HG03558 (cell line): ENCODE data around the gene ZSWIM4.
"Not testable (repeated sequence)": the region's sequence is repeated elsewhere in the genome, so short reads cannot be mapped to it uniquely, and the experiment has no call there.

Experiments
- ATAC-seq: cut with Tn5 transposase; IDR thresholded peaks from one replicate; pipeline ENCODE4 v1.9.1; 2021; ENCODE audit warnings: moderate number of reproducible peaks; ENCODE audit not compliant: unreplicated experiment; ENCODE audit errors: extremely low read depth

The ZSWIM4 gene

GRCh38 chr19:13774217-13775191, 20.7 kb upstream of the ZSWIM4 start, which contains the start of gene C19orf53:
Gene C19orf53 (plus strand): TSS chr19:13774456. CDS start chr19:13774478, 22 bp downstream.
- ATAC-seq, result peak; percentile 91

GRCh38 chr19:13778398-13778797, 16.8 kb upstream of the ZSWIM4 start:
- no peak for ATAC-seq

GRCh38 chr19:13778847-13779246, 16.4 kb upstream of the ZSWIM4 start:
- no peak for ATAC-seq

DNA sequence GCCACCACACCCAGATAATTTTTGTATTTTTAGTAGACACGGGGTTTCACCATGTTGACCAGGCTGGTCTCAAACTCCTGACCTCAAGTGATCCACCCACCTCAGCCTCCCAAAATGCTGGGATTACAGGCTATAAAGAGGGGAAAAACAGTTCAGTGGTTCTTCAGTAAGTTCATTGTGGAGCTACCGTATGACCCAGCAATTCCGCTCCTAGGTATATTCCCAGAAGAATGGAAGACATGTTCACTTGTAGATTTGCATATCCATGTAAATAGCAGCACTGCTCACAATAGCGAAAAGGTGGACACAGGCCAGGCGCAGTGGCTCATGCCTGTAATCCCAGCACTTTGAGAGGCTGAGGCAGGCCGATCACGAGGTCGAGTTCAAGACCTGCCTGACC, 15.4 kb upstream of the ZSWIM4 start:
- ATAC-seq, result not testable (repeated sequence)

DNA sequence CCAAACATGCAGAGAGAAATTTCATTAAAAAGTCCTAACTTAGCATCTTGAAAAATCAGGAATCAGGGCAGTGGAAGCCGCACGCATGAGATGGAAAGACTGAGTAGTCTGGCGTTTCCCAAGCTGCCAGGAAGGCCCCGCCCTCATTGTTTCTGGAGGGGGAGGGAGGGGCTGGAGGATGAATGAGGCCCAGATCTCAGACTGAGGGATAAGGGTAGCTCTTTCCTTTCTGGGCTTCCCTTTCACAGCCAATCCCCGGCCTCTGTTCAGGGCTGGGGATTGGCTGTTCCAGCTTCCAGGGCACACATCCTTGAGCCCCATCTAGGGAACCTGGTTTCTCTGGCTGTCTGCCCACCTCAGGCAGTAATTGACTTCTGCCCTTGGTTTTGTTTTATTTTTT, 13.7 kb upstream of the ZSWIM4 start:
- no peak for ATAC-seq

DNA sequence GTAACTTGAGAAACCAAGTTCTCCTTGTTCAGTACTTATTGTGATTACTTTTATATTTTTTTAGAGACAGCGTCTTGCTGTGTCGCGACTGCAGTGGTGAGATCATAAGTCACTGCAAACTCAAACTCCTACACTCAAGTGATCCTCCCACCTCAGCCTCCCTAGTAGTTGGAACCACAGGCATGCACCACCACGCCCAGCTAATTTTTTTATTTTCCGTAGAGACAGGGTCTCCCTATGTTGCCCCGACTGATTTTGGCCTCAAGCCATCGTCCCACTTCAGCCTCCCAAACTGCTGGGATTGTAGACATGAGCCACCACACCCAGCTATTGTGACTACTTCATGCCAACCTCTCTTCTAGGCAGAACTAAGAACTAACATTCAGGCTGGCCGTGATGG, 12.7 kb upstream of the ZSWIM4 start:
- no peak for ATAC-seq

- no peak for ATAC-seq
Observed at GRCh38 chr19:13783565-13784500, 11.4 kb upstream of the ZSWIM4 start.

DNA sequence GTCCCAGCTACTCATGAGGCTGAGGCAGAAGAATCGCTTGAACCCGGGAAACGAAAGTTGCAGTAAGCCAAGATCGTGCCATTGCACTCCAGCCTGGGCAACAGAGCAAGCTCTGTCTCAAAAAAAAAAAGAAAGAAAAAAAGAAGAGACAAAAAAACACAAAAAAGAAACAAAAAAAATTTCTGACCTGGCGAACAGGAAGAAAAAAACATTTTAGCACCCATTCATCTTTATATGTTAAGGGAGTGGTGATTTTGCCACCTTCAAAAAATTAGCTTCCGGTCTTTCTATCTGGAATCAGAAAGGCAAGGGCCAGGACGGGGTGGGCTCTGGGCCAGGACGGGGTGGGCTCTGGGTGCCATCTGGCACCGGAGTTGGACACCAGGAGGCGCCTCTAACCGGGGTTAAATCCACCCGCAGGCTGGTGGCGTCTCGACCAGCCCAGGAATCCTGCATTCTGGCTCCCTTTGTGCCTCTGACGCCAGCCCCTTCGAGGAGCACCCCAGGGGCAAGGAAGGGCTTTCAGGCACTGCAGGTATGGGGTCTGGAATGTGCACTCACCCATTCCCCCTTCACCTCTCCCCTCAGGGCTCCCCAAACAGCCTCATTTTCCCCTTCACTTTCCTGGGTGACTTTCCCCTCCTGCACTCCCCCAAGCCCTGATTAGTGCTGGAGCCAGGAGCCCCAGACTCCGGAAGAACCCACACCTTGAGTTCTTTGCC, 10.4 kb upstream of the ZSWIM4 start:
- no peak for ATAC-seq

- ATAC-seq, result no peak
Observed at GRCh38 chr19:13788991-13789390, 6.3 kb upstream of the ZSWIM4 start.

DNA sequence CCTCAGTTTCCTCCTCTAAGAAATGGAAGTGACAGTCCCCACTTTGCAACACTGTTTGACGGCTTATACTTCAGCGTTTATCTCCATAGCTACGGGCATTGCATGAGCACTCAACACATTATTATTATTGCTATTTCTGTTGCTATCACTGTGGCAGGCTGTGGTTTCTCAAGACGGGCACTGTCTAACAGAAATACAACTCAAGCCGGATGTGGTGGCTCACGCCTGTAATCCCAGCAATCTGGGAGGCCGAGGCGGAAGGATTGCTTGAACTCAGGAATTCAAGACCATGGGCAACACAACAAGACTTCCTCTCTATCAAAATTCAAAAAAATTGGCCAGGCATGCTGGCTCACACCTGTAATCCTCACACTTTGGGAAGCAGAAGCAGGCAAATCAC, 4.9 kb upstream of the ZSWIM4 start:
- no peak for ATAC-seq

DNA sequence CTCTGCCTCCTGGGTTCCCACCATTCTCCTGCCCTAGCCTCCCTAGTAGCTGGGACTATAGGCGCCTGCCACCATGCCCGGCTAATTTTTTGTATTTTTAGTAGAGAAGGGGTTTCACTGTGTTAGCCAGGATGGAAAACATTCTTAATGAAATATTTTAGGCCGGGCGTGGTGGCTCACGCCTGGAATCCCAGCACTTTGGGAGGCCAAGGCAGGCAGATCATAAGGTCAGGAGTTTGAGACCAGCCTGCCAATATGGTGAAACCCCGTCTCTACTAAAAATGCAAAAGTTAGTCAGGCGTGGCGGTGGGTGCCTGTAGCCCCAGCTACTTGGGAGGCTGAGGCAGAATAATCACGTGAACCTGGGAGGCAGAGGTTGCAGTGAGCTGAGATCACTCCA, 1.9 kb upstream of the ZSWIM4 start:
- ATAC-seq, result not testable (repeated sequence)

DNA sequence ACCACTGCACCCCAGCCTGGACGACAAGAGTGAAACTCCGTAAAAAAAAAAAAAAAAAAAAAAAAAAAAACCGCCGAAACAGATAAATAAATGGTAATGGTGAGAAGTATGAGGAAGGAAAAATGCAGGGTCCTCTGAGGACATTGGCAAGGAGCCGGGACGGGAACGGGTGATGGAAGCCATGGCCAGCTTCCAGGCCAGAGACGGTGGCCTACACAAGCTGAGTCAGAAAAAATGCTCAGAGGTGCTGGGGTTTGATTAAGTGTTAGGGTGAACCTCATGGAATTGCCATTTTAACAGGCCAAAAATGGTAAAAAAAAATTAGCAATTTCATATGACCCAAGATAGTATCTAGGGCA, 866 bp upstream of the ZSWIM4 start:
- ATAC-seq, result no peak

- no peak for ATAC-seq
Observed at GRCh38 chr19:13795595-13796300, 505 bp downstream of the ZSWIM4 start.

- no peak for ATAC-seq
Observed at GRCh38 chr19:13796301-13797057, 1.2 kb downstream of the ZSWIM4 start.

- no peak for ATAC-seq
Observed at GRCh38 chr19:13797058-13797440, 1.8 kb downstream of the ZSWIM4 start.

- no peak for ATAC-seq
Observed at GRCh38 chr19:13797870-13798269, 2.6 kb downstream of the ZSWIM4 start.

DNA sequence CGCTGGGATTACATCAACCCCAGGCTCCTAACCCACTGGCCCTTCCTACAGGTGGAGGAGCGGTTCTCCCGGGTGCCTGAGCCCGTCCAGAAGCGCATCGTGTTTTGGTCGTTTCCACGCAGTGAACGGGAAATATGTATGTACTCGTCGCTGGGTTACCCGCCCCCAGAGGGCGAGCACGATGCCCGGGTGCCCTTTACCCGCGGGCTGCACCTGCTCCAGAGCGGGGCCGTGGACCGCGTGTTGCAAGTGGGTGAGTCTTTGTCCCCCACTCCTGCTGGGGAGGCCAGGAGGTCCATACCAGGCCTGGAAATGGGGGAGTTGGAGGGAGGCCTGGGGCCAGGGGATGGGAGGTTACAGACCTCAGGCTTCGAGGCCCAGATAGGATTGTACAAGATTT, 4.4 kb downstream of the ZSWIM4 start:
- ATAC-seq, result no peak

- no peak for ATAC-seq
Observed at GRCh38 chr19:13803038-13803437, 7.8 kb downstream of the ZSWIM4 start.
